MCF 10A (cell line): ENCODE measurements around the gene DHRS11. TPM values are rescaled to one million over a fixed set of nuclear protein-coding genes. Genes with fewer than 3 reads are reported as not detected.

Source experiments
- BruUV-seq: library from RNA; stranded (reverse); fragments of 400-500 nt; replicated peaks from 2 replicates; lab custom pipeline; 2021; lab: Mats Ljungman, UMichigan
- CTCF ChIA-PET: fragments of 300-600 bp; sonication (Branson Sonifier 250); formaldehyde crosslinking; extraction: SDS; loops from one replicate; lab custom pipeline; 2021; ENCODE audit warnings: antibody characterized with exemption, inconsistent platforms; lab: Yijun Ruan, JAX
- POLR2A ChIA-PET: fragments of 300-600, 350-650 bp; sonication (Branson Sonifier 250); formaldehyde crosslinking; extraction: SDS; loops from one replicate; lab custom pipeline; 2020; ENCODE audit warnings: antibody characterized with exemption, inconsistent platforms; lab: Yijun Ruan, JAX
- DNase-seq: peaks from one replicate; pipeline ENCODE4 v3.0.0-alpha.2; 2018; ENCODE audit not compliant: unreplicated experiment
- H3K27ac Mint-ChIP-seq: one replicate; pipeline ENCODE4 v1.8.0; 2022; ENCODE audit warnings: mild to moderate bottlenecking, low read depth, mixed read lengths; ENCODE audit not compliant: unreplicated experiment
- H3K27me3 Mint-ChIP-seq: one replicate; pipeline ENCODE4 v1.8.0; 2022; ENCODE audit warnings: mixed read lengths; ENCODE audit not compliant: insufficient read depth, unreplicated experiment
- H3K36me3 Mint-ChIP-seq: one replicate; pipeline ENCODE4 v1.8.0; 2022; ENCODE audit warnings: mild to moderate bottlenecking, moderate library complexity, mixed read lengths; ENCODE audit not compliant: insufficient read depth, unreplicated experiment
- H3K4me1 Mint-ChIP-seq: one replicate; pipeline ENCODE4 v1.8.0; 2022; ENCODE audit warnings: mixed read lengths; ENCODE audit not compliant: insufficient read depth, unreplicated experiment
- H3K4me3 Mint-ChIP-seq: one replicate; pipeline ENCODE4 v1.8.0; 2022; ENCODE audit warnings: mild to moderate bottlenecking, moderate library complexity, mixed read lengths; ENCODE audit not compliant: unreplicated experiment
- H3K9me3 Mint-ChIP-seq: one replicate; pipeline ENCODE4 v1.8.0; 2022; ENCODE audit warnings: mixed read lengths; ENCODE audit not compliant: unreplicated experiment
- CTCF ChIP-seq: fragments of 200-600 bp; IDR thresholded peaks from one replicate; pipeline ENCODE4 v1.8.0; 2022; ENCODE audit warnings: antibody characterized with exemption, mild to moderate bottlenecking; ENCODE audit not compliant: unreplicated experiment
- intact Hi-C: fragments of 100-400 bp; cut with micrococcal nuclease; formaldehyde crosslinking; loops from 2 replicates; pipeline ENCODE4 v1.14.1; 2022
- total RNA-seq: library from RNA; stranded (reverse); gene quantifications from 2 replicates; pipeline ENCODE4 v1.2.3, GENCODE V29; 2022

Gene DHRS11
- total RNA-seq, 1 experiment from 2014 or later, result 14.7 TPM

DNA sequence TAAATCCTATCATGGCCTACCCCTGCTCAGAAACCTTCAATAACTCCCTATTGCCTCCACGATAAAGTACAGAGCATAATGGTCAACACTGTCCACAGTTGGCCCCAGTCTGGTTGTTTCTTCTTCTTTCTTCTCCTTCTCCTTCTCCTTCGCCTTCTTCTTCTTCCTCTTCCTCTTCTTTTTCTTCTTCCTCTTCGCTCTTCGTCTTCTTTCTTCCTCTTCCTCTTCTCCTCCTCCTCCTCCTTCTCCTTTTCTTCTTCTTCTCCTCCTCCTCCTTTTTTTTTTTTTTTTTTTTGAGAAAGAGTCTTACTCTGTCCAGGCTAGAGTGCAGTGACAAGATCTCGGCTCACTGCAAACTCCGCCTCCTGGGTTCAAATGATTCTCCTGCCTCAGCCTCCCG, 33.5 kb downstream of the DHRS11 start:
- CTCF ChIA-PET, result interaction anchor here (0.8 to 1.7 kb wide), 8 partner anchors 11 to 615 kb away, joined by 3 to 8 read pairs (median 4); no protein-coding TSS in a partner anchor
- POLR2A ChIA-PET, result no interaction called here
- Mint-ChIP-seq H3K4me3 (no peak overlapping the region), H3K27ac (no peak overlapping the region), H3K4me1 (no peaks in the 10 kb centered on the region), H3K36me3 (no peaks in the 10 kb centered on the region), H3K9me3 (no peaks in the 10 kb centered on the region), H3K27me3 (no peaks in the 10 kb centered on the region)
- TF ChIP-seq CTCF, result no peak
- BruUV-seq, result no TSS peak
- intact Hi-C loops, result loop anchor here (5.0 kb wide), 3 partner anchors 597 to 747 kb away; no protein-coding TSS in a partner anchor
- DNase-seq, result no peak

DNA sequence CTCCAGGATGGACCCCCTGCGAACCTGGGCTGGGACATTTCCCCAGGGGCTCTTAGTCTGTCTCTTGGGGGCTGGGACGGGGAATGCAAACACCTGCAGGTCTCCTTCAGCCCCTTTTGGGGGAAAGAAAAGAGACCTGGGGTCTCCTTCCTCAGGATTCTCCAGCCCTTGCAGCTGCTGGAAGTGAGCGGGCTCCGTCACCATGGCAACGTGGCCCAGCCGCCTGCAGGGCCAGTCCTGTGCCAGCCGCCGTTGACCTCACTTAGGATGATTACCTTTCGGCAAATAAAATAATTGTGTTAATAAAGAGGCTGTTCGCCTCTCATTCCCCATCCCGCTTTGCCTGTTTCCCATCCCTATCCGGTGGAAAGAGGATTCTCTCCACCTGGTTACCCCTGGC, 35.4 kb downstream of the DHRS11 start:
- CTCF ChIA-PET, result interaction anchor here (0.9 to 4.7 kb wide), 6 partner anchors 12 to 597 kb away, joined by 4 to 64 read pairs (median 6); no protein-coding TSS in a partner anchor
- H3K27me3 Mint-ChIP-seq, result peaks cover 12% of the 10 kb centered on the region
- no peak for DNase-seq
- H3K4me1 Mint-ChIP-seq, result no peaks in the 10 kb centered on the region
- intact Hi-C loops, result loop anchor here (5.0 kb wide), 3 partner anchors 595 to 745 kb away; no protein-coding TSS in a partner anchor
- H3K27ac Mint-ChIP-seq, result no peak overlapping the region
- POLR2A ChIA-PET, result interaction anchor here (1.1 kb wide), 1 partner anchor 421 kb away, joined by 3 read pairs; no protein-coding TSS in a partner anchor
- TF ChIP-seq CTCF, result no peak
- no peak overlapping the region for H3K4me3 Mint-ChIP-seq
- BruUV-seq, result no TSS peak
- no peaks in the 10 kb centered on the region for H3K36me3 Mint-ChIP-seq
- H3K9me3 Mint-ChIP-seq, result no peaks in the 10 kb centered on the region

- intact Hi-C loops, result loop anchor here (5.0 kb wide), 3 partner anchors 594 to 744 kb away; no protein-coding TSS in a partner anchor
Measured at GRCh38 chr17:36628576-36628975, 36.9 kb downstream of the DHRS11 start.

More at GRCh38 chr17:36628576-36628975, 36.9 kb downstream of the DHRS11 start:
- POLR2A ChIA-PET, result interaction anchor here (1.1 kb wide), 1 partner anchor 503 kb away, joined by 3 read pairs; no protein-coding TSS in a partner anchor
- no TSS peak for BruUV-seq
- H3K36me3 Mint-ChIP-seq, result no peaks in the 10 kb centered on the region
- no peak overlapping the region for H3K4me3 Mint-ChIP-seq
- no peaks in the 10 kb centered on the region for H3K9me3 Mint-ChIP-seq
- no peak for TF ChIP-seq CTCF
- H3K4me1 Mint-ChIP-seq, result no peaks in the 10 kb centered on the region
- no peak for DNase-seq
- H3K27me3 Mint-ChIP-seq, result peaks cover 26% of the 10 kb centered on the region
- CTCF ChIA-PET, result interaction anchor here (0.6 to 4.7 kb wide), 18 partner anchors 10 to 742 kb away, joined by 3 to 64 read pairs (median 4); partner anchors contain the start of gene MRM1
- H3K27ac Mint-ChIP-seq, result no peak overlapping the region
